Right atrium auricular region (tissue), 2 donors: ENCODE results near the gene APC2. TPM values are rescaled to one million over a fixed set of nuclear protein-coding genes. Genes with fewer than 3 reads are reported as not detected.

Experiments
- DNase-seq: peaks from one replicate; pipeline ENCODE4 v3.0.0-alpha.2; 2019; ENCODE audit warnings: low spot score
- H3K27ac ChIP-seq, 2 donors: fragments of 200-600 bp; sonication (generic); 1 replicate in 1 of 2; 2 replicates in 1 of 2; pipeline ENCODE4 v1.5.1; 2016 to 2019
- H3K27me3 ChIP-seq, 2 donors: fragments of 200-600 bp; sonication (generic); one replicate each; pipeline versions ENCODE4 v1.5.1 to v1.6.0; 2017 to 2019
- H3K36me3 ChIP-seq: fragments of 200-600 bp; sonication (generic); one replicate; pipeline ENCODE4 v1.5.1; 2016
- H3K4me1 ChIP-seq, 2 donors: fragments of 200-600 bp; sonication (generic); one replicate each; pipeline versions ENCODE4 v1.5.1 to v1.6.0; 2017 to 2019
- H3K4me3 ChIP-seq, 2 donors: fragments of 200-600 bp; sonication (generic); 1 replicate in 1 of 2; 2 replicates in 1 of 2; pipeline ENCODE4 v1.5.1; 2017 to 2019; ENCODE audit warnings: mild to moderate bottlenecking in 1 of 2, moderate library complexity in 1 of 2
- H3K9me3 ChIP-seq, 2 donors: fragments of 200-600 bp; sonication (generic); one replicate each; pipeline ENCODE4 v1.5.1; 2019
- CTCF ChIP-seq, 2 donors: fragments of 200-600 bp; sonication (generic); IDR thresholded peaks; one replicate each; pipeline ENCODE4 v1.5.1; 2019; ENCODE audit warnings: antibody characterized with exemption in 2 of 2
- total RNA-seq, 2 donors: library from RNA; depleted of rRNA; stranded (reverse); fragments of >200 nt; gene quantifications; one replicate each; pipeline ENCODE4 v1.1.0, GENCODE V29; 2016

APC2 gene
- total RNA-seq, 2 donors from 2014 or later, result 0.04 to 0.35 TPM

- Histone ChIP-seq H3K36me3 (no peaks in the 10 kb centered on the region), H3K27me3 (peaks cover 16 to 44% of the 10 kb centered on the region in 2 donors), H3K4me1 (peaks cover 0 to 57% of the 10 kb centered on the region in 2 donors), H3K4me3 (no peak overlapping the region), H3K9me3 (no peaks in the 10 kb centered on the region), H3K27ac (no peak overlapping the region)
- no peak for TF ChIP-seq CTCF (IDR thresholded peaks at IDR 0.05)
- no peak for DNase-seq
Observed at GRCh38 chr19:1466018-1466460, 16.1 kb downstream of the APC2 start.

- Histone ChIP-seq H3K27me3 (peaks cover 22 to 50% of the 10 kb centered on the region in 2 donors), H3K27ac (no peak overlapping the region), H3K9me3 (no peaks in the 10 kb centered on the region), H3K4me1 (peaks cover 0 to 63% of the 10 kb centered on the region in 2 donors), H3K36me3 (no peaks in the 10 kb centered on the region), H3K4me3 (no peak overlapping the region)
- TF ChIP-seq CTCF (IDR thresholded peaks at IDR 0.05), result no peak
- no peak for DNase-seq
Observed at GRCh38 chr19:1466461-1467214, 16.7 kb downstream of the APC2 start.

- Histone ChIP-seq H3K27ac (no peak overlapping the region), H3K4me1 (peaks cover 0 to 67% of the 10 kb centered on the region in 2 donors), H3K36me3 (no peaks in the 10 kb centered on the region), H3K9me3 (no peaks in the 10 kb centered on the region), H3K4me3 (peak overlapping the region in 1 of 2 donors; percentile 36), H3K27me3 (peaks cover 27 to 55% of the 10 kb centered on the region in 2 donors)
- DNase-seq, result no peak
- TF ChIP-seq CTCF (IDR thresholded peaks at IDR 0.05), result no peak
Observed at GRCh38 chr19:1467215-1467489, 17.2 kb downstream of the APC2 start.

- Histone ChIP-seq H3K27me3 (peaks cover 28 to 56% of the 10 kb centered on the region in 2 donors), H3K36me3 (no peaks in the 10 kb centered on the region), H3K9me3 (no peaks in the 10 kb centered on the region), H3K4me3 (peak overlapping the region in 1 of 2 donors; percentile 36), H3K4me1 (peaks cover 0 to 69% of the 10 kb centered on the region in 2 donors), H3K27ac (no peak overlapping the region)
- TF ChIP-seq CTCF (IDR thresholded peaks at IDR 0.05), result no peak
- DNase-seq, result no peak
Observed at GRCh38 chr19:1467490-1468273, 17.8 kb downstream of the APC2 start.

GRCh38 chr19:1468274-1468820 is 18.4 kb downstream of the APC2 start:
- Histone ChIP-seq H3K27me3 (peaks cover 28 to 56% of the 10 kb centered on the region in 2 donors), H3K27ac (no peak overlapping the region), H3K9me3 (no peaks in the 10 kb centered on the region), H3K36me3 (no peaks in the 10 kb centered on the region), H3K4me3 (peak overlapping the region in 1 of 2 donors; percentile 36), H3K4me1 (peaks cover 0 to 75% of the 10 kb centered on the region in 2 donors)
- no peak for TF ChIP-seq CTCF (IDR thresholded peaks at IDR 0.05)
- DNase-seq, result no peak
